ENCODE results near the gene SLC12A5.

DNA sequence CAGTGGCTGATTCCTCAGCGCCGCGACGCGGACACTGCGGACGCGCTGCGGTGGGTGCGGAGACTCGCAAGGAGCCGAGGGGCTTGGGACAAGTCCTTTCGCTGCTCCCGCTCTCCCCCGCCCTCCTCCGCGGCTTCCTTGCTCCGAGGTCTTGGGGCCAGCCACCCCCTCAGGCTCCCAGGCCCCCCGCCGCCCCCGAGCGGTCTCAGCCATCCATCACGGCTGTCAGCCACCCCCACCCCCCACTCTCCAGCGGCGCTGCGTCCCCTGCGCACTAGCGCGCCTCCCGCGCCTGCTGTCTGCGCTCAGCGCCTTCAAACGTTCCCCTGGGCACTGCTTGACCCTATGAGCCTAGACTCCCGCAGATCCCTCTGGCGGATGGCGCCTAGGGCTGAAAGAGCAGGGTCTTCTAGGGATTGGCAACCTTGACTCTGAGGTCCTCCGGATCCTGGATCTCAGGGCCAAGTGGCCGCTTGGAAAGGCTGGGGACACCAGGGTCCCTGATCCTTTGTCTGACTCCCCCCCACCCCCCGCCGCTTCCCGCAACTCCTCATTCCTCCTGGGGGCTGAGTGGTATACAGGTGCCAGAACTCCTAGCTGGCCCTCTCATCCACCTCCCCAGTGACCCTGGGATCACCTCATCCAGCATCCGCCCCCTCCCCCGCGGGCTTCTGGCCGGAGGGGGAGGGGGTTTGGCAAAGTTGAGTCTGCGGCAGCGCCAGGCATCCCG lies 1.4 kb downstream of the SLC12A5 start:
- TF ChIP-seq, protein P1, sequence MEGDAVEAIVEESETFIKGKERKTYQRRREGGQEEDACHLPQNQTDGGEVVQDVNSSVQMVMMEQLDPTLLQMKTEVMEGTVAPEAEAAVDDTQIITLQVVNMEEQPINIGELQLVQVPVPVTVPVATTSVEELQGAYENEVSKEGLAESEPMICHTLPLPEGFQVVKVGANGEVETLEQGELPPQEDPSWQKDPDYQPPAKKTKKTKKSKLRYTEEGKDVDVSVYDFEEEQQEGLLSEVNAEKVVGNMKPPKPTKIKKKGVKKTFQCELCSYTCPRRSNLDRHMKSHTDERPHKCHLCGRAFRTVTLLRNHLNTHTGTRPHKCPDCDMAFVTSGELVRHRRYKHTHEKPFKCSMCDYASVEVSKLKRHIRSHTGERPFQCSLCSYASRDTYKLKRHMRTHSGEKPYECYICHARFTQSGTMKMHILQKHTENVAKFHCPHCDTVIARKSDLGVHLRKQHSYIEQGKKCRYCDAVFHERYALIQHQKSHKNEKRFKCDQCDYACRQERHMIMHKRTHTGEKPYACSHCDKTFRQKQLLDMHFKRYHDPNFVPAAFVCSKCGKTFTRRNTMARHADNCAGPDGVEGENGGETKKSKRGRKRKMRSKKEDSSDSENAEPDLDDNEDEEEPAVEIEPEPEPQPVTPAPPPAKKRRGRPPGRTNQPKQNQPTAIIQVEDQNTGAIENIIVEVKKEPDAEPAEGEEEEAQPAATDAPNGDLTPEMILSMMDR (IDR thresholded peaks at IDR 0.05 in 4 of 5, conservative IDR thresholded peaks at IDR 0.05 in 1 of 5), result no peak
- no peak for TF ChIP-seq POLR2A (IDR thresholded peaks at IDR 0.05)

All from gastrocnemius medialis (tissue), 4 donors.